Measurements from ENCODE around the gene ISOC2.

The ISOC2 gene

GRCh38 chr19:55477905-55478304 lies 16.5 kb upstream of the ISOC2 start:
- DNase-seq (ENCODE audit: low read depth in 2 of 2): no peak

DNA sequence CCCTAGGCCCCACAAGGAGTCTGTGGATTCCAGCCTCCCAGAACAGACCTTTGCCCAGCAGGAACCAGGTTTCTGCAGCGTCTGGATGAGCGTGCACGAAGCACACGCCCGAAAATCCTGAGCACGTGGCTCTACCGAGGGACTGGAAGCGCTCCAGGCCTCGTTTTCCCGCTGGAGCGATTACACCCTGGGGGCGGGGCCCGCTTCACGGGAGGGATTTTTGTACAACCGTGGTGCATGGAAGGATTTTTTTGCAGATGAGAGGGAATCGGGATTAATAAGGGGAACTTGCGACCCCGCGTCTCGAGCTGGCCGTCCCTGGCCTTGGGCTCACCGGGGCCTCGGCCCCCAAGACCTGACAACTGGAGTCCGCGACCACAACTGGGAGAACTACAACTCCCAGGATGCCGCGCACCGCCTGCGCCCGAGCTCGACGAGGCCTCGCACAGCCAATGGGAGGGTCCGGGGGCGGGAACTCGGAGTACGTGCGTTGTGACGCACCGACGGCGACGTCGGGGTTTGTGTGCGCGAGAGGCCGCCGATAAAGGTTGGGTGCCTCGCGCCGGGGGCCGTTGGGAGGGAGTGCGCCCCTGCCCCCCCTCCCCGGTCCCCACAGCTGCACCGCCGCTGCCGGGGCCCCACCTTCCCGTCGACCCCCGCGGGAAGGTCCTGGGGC lies 14.8 kb upstream of the ISOC2 start, which contains the start of gene ZNF628:
TSS of gene ZNF628 (plus strand) at position 518 of the 676 bp plus-strand sequence. CDS start 3,294 bp downstream, outside the sequence.
- peak; percentile 97 to 99 for DNase-seq (ENCODE audit: low read depth in 2 of 2)

- DNase-seq (ENCODE audit: low read depth in 2 of 2): no peak
These were observed 13.1 kb upstream of the ISOC2 start for GRCh38 chr19:55474269-55475265.

GRCh38 chr19:55473225-55474012 lies 12.0 kb upstream of the ISOC2 start:
- no peak for DNase-seq (ENCODE audit: low read depth in 2 of 2)

GRCh38 chr19:55472463-55472862 lies 11.0 kb upstream of the ISOC2 start:
- no peak for DNase-seq (ENCODE audit: low read depth in 2 of 2)

GRCh38 chr19:55471266-55471665 lies 9.8 kb upstream of the ISOC2 start:
- DNase-seq (ENCODE audit: low read depth in 2 of 2): no peak

DNA sequence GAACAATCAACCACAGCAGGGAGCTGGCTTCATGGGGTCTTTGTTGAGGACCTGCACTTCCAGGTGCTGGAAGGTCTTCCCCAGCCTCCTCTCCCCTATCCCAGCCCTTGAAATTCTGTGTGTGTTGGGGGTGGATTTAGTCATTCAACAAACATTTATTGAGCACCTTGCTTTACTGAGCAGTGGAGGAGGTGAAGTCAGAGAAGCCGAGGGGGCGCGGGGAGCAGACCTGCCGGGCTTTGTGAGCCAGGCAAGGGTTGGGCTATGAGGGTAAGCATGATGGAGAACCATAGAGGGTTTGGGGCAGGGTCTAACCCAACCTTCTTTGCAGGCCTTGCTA lies 6.6 kb upstream of the ISOC2 start:
- DNase-seq (ENCODE audit: low read depth in 2 of 2): no peak

- peak in 1 of 2 donors; percentile 62 for DNase-seq (ENCODE audit: low read depth in 2 of 2)
These were observed 6.0 kb upstream of the ISOC2 start for GRCh38 chr19:55467236-55468053.

DNA sequence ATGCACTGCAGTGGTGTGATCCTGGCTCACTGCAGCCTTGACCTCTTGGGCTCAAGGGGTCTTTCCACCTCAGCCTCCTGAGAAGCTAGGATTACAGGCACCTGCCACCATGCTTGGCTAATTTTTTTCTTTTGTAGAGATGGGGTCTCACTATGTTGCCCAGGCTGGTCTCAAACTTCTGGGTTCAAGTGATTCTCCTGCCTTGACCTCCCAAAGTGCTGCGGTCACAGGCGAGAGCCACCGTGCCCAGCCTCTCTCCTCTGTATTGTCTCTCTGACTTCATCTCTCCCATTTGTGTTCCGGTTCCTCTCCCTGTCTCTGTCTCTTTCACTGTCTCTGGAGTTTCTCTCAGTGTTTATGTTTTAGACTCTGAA lies 4.8 kb upstream of the ISOC2 start:
- DNase-seq (ENCODE audit: low read depth in 2 of 2): no peak

- no peak for DNase-seq (ENCODE audit: low read depth in 2 of 2)
These were observed 4.2 kb upstream of the ISOC2 start for GRCh38 chr19:55465460-55466240.

GRCh38 chr19:55464662-55465054 lies 3.2 kb upstream of the ISOC2 start, which contains the start of gene C19orf85:
C19orf85 (minus strand) TSS chr19:55464751; CDS start chr19:55464554, 197 bp downstream.
- DNase-seq (ENCODE audit: low read depth in 2 of 2): no peak

DNA sequence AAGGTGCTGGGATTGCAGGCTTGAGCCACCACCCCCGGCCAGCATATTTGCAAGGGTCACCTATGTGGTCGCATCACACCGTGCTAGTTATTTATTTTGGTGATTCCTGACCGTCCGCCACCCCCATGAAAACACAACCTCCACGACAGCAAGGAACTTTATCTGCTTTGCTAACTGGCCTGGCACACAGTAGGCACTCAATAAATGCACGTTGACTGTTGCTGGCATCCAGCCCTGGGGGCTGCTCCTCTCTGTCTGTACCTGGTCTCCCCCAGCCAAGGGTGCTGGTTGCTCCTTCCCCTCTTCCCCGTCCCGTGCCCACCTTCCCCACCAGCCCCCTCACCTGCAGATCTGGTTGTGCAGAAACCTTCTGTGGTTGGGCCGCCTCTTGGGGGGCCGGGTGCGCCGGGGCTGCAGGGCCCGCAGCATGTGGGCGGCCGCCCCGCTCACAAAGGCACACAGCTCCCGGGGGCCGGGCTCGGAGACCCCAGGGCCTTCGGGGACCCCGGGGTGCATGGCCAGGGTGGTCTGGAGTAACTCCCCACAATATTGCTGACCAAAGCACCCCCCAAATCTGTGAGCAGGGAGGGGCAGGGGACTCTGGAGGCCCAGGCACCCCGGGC lies 2.7 kb upstream of the ISOC2 start:
- DNase-seq (ENCODE audit: low read depth in 2 of 2): no peak

DNA sequence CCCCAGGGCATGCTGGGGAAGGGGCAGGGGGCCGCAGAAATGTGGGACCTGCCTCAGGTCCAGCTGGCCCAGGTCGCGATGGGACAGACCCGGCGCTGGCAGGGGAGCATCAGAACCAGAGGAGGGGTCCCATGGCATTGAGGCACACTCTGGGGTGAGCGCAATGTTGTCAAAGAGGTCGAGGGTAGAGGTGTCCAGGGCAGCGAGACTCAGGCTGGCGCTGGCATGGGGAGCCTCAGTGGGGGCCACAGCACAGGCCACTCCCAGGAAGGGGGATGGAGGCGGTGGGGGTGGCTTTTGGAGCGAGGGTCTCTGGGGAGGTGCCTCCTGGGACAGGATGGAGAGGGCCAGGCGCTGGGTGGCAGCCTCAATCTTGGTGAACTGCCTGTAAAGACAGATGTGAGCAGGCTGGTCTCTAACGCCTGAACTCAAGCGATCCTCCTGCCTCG lies 2.2 kb upstream of the ISOC2 start:
- no peak for DNase-seq (ENCODE audit: low read depth in 2 of 2)

GRCh38 chr19:55462722-55463121 lies 1.3 kb upstream of the ISOC2 start:
- DNase-seq (ENCODE audit: low read depth in 2 of 2): no peak

DNA sequence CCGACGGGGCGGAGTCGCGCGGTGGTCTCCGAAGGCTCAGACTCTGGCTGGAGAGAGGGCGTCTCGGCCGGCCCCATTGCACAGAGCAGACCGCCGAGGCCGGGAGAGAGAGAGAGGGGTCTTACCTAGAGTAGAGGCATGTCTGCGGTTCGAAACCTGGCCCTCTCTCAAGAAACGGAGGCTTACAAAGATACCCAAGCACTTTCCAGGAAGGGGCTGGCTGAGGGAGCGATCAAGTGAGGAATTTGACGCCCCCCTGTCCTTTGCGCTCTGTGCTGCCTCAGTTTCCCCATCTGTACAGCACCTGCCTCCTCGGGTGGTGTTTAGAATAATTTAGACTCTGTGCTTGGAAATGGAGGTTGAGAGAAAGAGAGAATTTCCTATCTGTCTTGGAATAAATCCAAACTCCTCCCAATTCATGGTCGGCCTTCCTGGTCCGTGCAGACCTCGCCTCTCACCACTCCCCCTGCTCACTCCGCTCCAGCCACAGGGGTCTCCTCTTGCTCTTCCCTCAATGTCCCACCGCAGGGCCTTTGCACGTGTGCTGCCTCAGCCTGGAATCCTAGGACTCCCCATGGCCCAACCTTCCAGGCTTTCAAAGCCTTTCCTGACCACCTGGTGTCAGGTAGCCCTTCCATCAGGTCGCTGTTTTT lies 658 bp upstream of the ISOC2 start:
- DNase-seq (ENCODE audit: low read depth in 2 of 2): no peak

GRCh38 chr19:55460670-55461258 lies 678 bp downstream of the ISOC2 start:
- no peak for DNase-seq (ENCODE audit: low read depth in 2 of 2)

GRCh38 chr19:55459950-55460657 lies 1.3 kb downstream of the ISOC2 start:
- no peak for DNase-seq (ENCODE audit: low read depth in 2 of 2)

GRCh38 chr19:55459551-55459949 lies 1.9 kb downstream of the ISOC2 start:
- no peak for DNase-seq (ENCODE audit: low read depth in 2 of 2)

Measured in stimulated activated CD4-positive, alpha-beta T cell treated with anti-CD3 and anti-CD28 coated beads, Interleukin-15, amount 100 ng/mL, for 48 hours (primary cell).